Vagina (tissue), 2 donors: ENCODE measurements around the gene HMCN1. TPM values are rescaled to one million over a fixed set of nuclear protein-coding genes. Genes with fewer than 3 reads are reported as not detected.

Experiments
- DNase-seq, 2 donors: peaks; one replicate each; pipeline ENCODE4 v3.0.0-alpha.2; 2017; ENCODE audit errors: extremely low spot score in 2 of 2
- H3K27ac ChIP-seq: fragments of 200-600 bp; sonication (generic); one replicate; pipeline ENCODE4 v1.5.1; 2019
- H3K27me3 ChIP-seq: fragments of 200-600 bp; sonication (generic); one replicate; pipeline ENCODE4 v1.5.1; 2019
- H3K36me3 ChIP-seq, 2 donors: fragments of 200-600 bp; sonication (generic); one replicate each; pipeline ENCODE4 v1.5.1; 2017 to 2019
- H3K4me1 ChIP-seq: fragments of 200-600 bp; sonication (generic); one replicate; pipeline ENCODE4 v1.5.1; 2019
- H3K4me3 ChIP-seq, 2 donors: fragments of 200-600 bp; sonication (generic); 1 replicate in 1 of 2; 2 replicates in 1 of 2; pipeline ENCODE4 v1.5.1; 2016 to 2019
- H3K9me3 ChIP-seq: fragments of 200-600 bp; sonication (generic); one replicate; pipeline ENCODE4 v1.5.1; 2019
- POLR2A ChIP-seq, 2 donors: fragments of 450-650 bp; IDR thresholded peaks; one replicate each; pipeline ENCODE4 v1.6.1; 2017; ENCODE audit warnings: antibody characterized with exemption in 2 of 2, mild to moderate bottlenecking in 2 of 2, moderate library complexity in 2 of 2
- POLR2AphosphoS5 ChIP-seq, 2 donors: sonication (generic); formaldehyde crosslinking; IDR thresholded peaks; one replicate each; pipeline ENCODE4 v1.9.0; 2017; ENCODE audit warnings: antibody characterized with exemption in 2 of 2, mild to moderate bottlenecking in 2 of 2, low read depth in 1 of 2; ENCODE audit not compliant: insufficient read depth in 1 of 2
- intact Hi-C: fragments of 100-400 bp; cut with DNase I; formaldehyde crosslinking; loops from one replicate; pipeline ENCODE4 v1.15.1; 2023
- total RNA-seq: library from RNA; depleted of rRNA; stranded (reverse); fragments of >200 nt; gene quantifications from one replicate; pipeline ENCODE4 v1.2.3, GENCODE V29; 2016
- TF ChIP-seq, protein P1 (sequence below), 3 experiments: fragments of 450-650 bp in 2 of 3; fragments of 200-600 bp in 1 of 3; sonication (generic) in 1 of 3; IDR thresholded peaks; one replicate each; pipeline ENCODE4 v1.5.1; 2017 to 2019; ENCODE audit warnings: antibody characterized with exemption in 3 of 3, mild to moderate bottlenecking in 2 of 3, moderate library complexity in 2 of 3

The HMCN1 gene
- total RNA-seq, 1 donor from 2014 or later, result 10.6 TPM

DNA sequence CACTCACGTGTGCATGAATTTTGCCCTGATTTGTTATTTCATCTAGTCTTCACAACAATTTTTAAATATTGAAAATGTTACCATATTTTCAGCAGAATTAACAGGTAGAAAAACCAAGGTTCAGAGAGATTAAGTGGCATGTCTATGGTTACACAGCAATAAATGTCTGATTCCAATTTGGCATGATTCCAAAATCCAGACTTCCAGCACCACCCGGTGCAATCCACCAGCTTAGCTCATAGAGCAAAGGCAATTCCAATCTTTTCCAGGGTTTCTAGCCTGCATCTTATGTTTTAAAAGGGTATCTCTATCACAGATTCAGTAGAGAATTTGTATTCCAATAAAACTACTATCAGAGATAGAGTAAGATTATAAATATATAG is 479.0 kb downstream of the HMCN1 start:
- no peak for DNase-seq
- no peak overlapping the region for H3K27ac ChIP-seq
- TF ChIP-seq, protein P1, sequence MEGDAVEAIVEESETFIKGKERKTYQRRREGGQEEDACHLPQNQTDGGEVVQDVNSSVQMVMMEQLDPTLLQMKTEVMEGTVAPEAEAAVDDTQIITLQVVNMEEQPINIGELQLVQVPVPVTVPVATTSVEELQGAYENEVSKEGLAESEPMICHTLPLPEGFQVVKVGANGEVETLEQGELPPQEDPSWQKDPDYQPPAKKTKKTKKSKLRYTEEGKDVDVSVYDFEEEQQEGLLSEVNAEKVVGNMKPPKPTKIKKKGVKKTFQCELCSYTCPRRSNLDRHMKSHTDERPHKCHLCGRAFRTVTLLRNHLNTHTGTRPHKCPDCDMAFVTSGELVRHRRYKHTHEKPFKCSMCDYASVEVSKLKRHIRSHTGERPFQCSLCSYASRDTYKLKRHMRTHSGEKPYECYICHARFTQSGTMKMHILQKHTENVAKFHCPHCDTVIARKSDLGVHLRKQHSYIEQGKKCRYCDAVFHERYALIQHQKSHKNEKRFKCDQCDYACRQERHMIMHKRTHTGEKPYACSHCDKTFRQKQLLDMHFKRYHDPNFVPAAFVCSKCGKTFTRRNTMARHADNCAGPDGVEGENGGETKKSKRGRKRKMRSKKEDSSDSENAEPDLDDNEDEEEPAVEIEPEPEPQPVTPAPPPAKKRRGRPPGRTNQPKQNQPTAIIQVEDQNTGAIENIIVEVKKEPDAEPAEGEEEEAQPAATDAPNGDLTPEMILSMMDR (IDR thresholded peaks at IDR 0.05), result no peak
- TF ChIP-seq POLR2A (IDR thresholded peaks at IDR 0.05) (no peak), POLR2AphosphoS5 (IDR thresholded peaks at IDR 0.05; ENCODE audit: insufficient read depth in 1 of 2, low read depth in 1 of 2) (no peak)
- no peaks in the 10 kb centered on the region for H3K4me1 ChIP-seq
- H3K4me3 ChIP-seq, result no peak overlapping the region
- H3K9me3 ChIP-seq, result no peaks in the 10 kb centered on the region
- intact Hi-C loops, result no loop called here
- H3K36me3 ChIP-seq, result no peaks in the 10 kb centered on the region
- H3K27me3 ChIP-seq, result no peaks in the 10 kb centered on the region

DNA sequence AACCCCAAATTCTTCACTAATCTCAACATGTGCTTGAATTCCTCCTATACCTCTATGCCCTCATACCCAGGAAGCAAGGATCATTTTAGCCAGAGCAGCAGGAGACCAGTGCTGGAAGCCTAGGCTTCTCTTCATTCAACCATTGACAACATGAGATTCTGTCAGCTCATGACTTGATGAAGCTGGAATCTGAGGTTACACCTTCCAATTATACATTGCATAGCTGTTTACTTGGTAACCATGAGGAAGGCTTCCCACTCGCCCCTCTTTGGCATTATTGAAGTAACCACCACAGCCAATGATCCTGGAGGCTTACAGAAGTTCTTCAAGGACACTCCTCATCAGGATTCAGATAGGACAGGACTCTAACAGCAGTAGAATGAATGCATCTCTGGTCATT is 480.6 kb downstream of the HMCN1 start:
- H3K4me3 ChIP-seq, result no peak overlapping the region
- H3K27ac ChIP-seq, result no peak overlapping the region
- no peaks in the 10 kb centered on the region for H3K4me1 ChIP-seq
- intact Hi-C loops, result no loop called here
- H3K36me3 ChIP-seq, result no peaks in the 10 kb centered on the region
- no peaks in the 10 kb centered on the region for H3K27me3 ChIP-seq
- no peaks in the 10 kb centered on the region for H3K9me3 ChIP-seq
- TF ChIP-seq, protein P1 (IDR thresholded peaks at IDR 0.05), result no peak
- no peak for TF ChIP-seq POLR2A (IDR thresholded peaks at IDR 0.05)
- no peak for TF ChIP-seq POLR2AphosphoS5 (IDR thresholded peaks at IDR 0.05; ENCODE audit: insufficient read depth in 1 of 2, low read depth in 1 of 2)
- DNase-seq, result no peak

DNA sequence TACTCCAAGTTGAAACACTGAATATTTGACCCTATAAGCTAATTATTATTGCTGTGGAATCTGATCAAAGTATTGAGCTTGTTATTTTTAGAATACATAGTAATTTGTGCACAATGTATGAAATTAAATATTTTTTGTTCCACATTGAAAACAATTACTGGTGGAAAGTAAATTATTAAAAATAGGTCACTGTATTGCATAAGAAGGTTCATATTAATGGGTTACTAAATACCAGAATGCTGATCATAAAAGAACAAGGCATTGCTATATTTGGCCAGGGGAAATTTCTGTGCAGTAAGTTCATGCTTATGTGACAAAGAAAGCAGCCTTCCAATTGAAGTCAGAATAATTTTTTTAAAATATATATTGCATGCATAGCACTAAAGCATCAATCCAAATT is 481.4 kb downstream of the HMCN1 start:
- Histone ChIP-seq H3K27ac (no peak overlapping the region), H3K27me3 (no peaks in the 10 kb centered on the region), H3K4me3 (no peak overlapping the region), H3K9me3 (no peaks in the 10 kb centered on the region), H3K36me3 (no peaks in the 10 kb centered on the region), H3K4me1 (no peaks in the 10 kb centered on the region)
- intact Hi-C loops, result no loop called here
- no peak for DNase-seq
- TF ChIP-seq, protein P1 (IDR thresholded peaks at IDR 0.05), result no peak

DNA sequence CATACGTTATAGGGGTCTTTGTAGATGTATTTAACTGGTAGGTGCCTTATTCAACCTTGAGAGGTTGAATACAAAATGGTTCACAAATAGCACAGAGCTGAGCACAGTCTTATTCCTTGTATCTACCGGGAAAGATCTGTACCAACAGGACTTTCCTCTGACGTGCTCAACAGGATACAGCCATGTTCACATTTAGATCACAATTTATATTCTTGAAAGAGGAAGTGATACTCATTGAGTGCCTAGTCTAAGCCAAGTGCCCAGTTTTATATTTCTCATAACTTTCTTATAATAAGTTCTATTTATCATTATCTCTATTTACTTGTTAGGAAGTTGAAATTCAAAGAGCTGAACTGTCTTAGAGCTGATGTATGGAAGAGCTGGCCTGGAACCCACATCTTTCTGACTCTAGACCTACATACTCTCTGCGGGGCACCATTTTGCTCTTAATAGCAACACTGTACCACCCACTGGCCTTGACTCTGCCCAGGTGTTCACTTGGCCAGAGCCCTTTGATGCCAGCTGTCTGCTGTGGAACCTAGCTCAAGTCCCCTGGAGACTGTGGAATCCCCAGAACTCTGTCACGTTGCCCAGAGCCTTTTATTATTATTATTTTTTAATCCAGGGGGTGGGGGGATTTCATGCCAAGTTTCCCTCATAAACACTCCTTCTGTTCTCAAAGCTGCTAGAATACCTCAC is 484.6 kb downstream of the HMCN1 start:
- H3K4me1 ChIP-seq, result no peaks in the 10 kb centered on the region
- no peak overlapping the region for H3K4me3 ChIP-seq

DNA sequence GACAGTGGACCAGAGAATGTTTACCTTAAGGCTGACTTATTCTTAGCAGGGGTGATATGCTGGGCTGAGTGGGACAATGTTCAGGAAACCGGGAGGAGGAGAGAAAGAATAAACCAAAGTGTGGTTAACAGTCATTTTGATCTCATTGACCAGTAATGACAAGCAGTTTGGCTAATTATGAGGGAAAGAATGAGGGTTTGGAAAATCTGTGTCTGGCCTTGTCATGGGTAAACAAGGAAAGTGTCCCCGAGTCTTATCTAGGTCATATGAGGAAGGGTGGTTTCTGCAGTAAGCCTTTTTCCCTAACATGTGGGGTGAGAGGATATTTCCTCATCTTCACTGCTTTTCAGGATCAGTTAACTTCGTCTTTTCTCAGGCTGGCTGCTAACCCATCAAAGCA is 485.9 kb downstream of the HMCN1 start:
- Histone ChIP-seq H3K4me1 (no peaks in the 10 kb centered on the region), H3K27me3 (no peaks in the 10 kb centered on the region), H3K4me3 (no peak overlapping the region), H3K36me3 (no peaks in the 10 kb centered on the region), H3K9me3 (no peaks in the 10 kb centered on the region), H3K27ac (no peak overlapping the region)
- intact Hi-C loops, result no loop called here
- no peak for DNase-seq
- no peak for TF ChIP-seq POLR2AphosphoS5 (IDR thresholded peaks at IDR 0.05; ENCODE audit: insufficient read depth in 1 of 2, low read depth in 1 of 2)
- TF ChIP-seq, protein P1 (IDR thresholded peaks at IDR 0.05), result no peak
- no peak for TF ChIP-seq POLR2A (IDR thresholded peaks at IDR 0.05)

More for the DNA sequence above, 484.6 kb downstream of the HMCN1 start:
- H3K27me3 ChIP-seq, result no peaks in the 10 kb centered on the region
- no peaks in the 10 kb centered on the region for H3K36me3 ChIP-seq
- intact Hi-C loops, result no loop called here
- no peak for TF ChIP-seq POLR2A (IDR thresholded peaks at IDR 0.05)
- TF ChIP-seq POLR2AphosphoS5 (IDR thresholded peaks at IDR 0.05; ENCODE audit: insufficient read depth in 1 of 2, low read depth in 1 of 2), result no peak
- TF ChIP-seq, protein P1 (IDR thresholded peaks at IDR 0.05), result no peak
- H3K27ac ChIP-seq, result no peak overlapping the region
- no peak for DNase-seq
- H3K9me3 ChIP-seq, result no peaks in the 10 kb centered on the region
